Adrenal gland (tissue), 5 donors: ENCODE results near the gene CYREN.

ENCODE experiments used
- CTCF ChIP-seq, 6 experiments: fragments of 450-650 bp in 4 of 6; fragments of 200-600 bp in 2 of 6; sonication (generic) in 1 of 6; IDR thresholded peaks; 1 replicate in 5 of 6; 2 replicates in 1 of 6; pipeline versions ENCODE4 v1.5.1 to v1.8.0; 2016 to 2021; ENCODE audit warnings: antibody characterized with exemption in 6 of 6, mild to moderate bottlenecking in 2 of 6, moderate library complexity in 1 of 6
- POLR2A ChIP-seq, 2 donors: fragments of 450-650 bp; IDR thresholded peaks; one replicate each; pipeline ENCODE4 v1.6.1; 2017; ENCODE audit warnings: antibody characterized with exemption in 2 of 2, mild to moderate bottlenecking in 2 of 2, moderate library complexity in 1 of 2
- donor health status: DM: no; HTN: no; CAD: no.

GRCh38 chr7:135215180-135215579 lies 44.7 kb upstream of the CYREN start:
- TF ChIP-seq CTCF (IDR thresholded peaks at IDR 0.05) (no peak), POLR2A (IDR thresholded peaks at IDR 0.05) (no peak)
